Esophagus muscularis mucosa (tissue), 4 donors: ENCODE data around the gene DGUOK. TPM values are rescaled to one million over a fixed set of nuclear protein-coding genes. Genes with fewer than 3 reads are reported as not detected.

ENCODE experiments used
- DNase-seq: peaks from one replicate; pipeline ENCODE4 v3.0.0-alpha.2; 2017; ENCODE audit errors: extremely low spot score
- H3K27ac ChIP-seq, 4 donors: fragments of 200-600 bp; sonication (generic); replicated peaks in 1 of 4; 1 replicate in 3 of 4; 2 replicates in 1 of 4; pipeline ENCODE4 v1.5.1; 2016 to 2019; ENCODE audit warnings: mild to moderate bottlenecking in 1 of 4
- H3K27me3 ChIP-seq, 4 donors: fragments of 200-600 bp; sonication (generic); one replicate each; pipeline versions ENCODE4 v1.5.1 to v1.6.0; 2016 to 2019
- H3K36me3 ChIP-seq, 4 donors: fragments of 200-600 bp; sonication (generic); one replicate each; pipeline ENCODE4 v1.5.1; 2016 to 2019
- H3K4me1 ChIP-seq, 4 donors: fragments of 200-600 bp; sonication (generic); one replicate each; pipeline ENCODE4 v1.5.1; 2016 to 2019
- H3K4me3 ChIP-seq, 4 donors: fragments of 200-600 bp; sonication (generic); 1 replicate in 2 of 4; 2 replicates in 2 of 4; pipeline ENCODE4 v1.5.1; 2016 to 2019; ENCODE audit warnings: mild to moderate bottlenecking in 4 of 4, moderate library complexity in 1 of 4
- H3K9me3 ChIP-seq, 4 donors: fragments of 200-600 bp; sonication (generic); 1 replicate in 3 of 4; 2 replicates in 1 of 4; pipeline ENCODE4 v1.5.1; 2016 to 2019
- EP300 ChIP-seq: sonication (generic); formaldehyde crosslinking; IDR thresholded peaks from one replicate; pipeline ENCODE4 v1.6.1; 2017; ENCODE audit warnings: antibody characterized with exemption
- POLR2A ChIP-seq: fragments of 450-650 bp; IDR thresholded peaks from one replicate; pipeline ENCODE4 v1.6.1; 2017; ENCODE audit warnings: antibody characterized with exemption, moderate library complexity, mild to moderate bottlenecking, low read depth
- POLR2AphosphoS5 ChIP-seq, 2 donors: sonication (generic); formaldehyde crosslinking; IDR thresholded peaks; one replicate each; pipeline ENCODE4 v1.6.1; 2017; ENCODE audit warnings: antibody characterized with exemption in 2 of 2
- WGBS: methylation state at CpG from one replicate; pipeline ENCODE4 v1.1.5; 2018; 5-methylcytosine and 5-hydroxymethylcytosine counted together
- intact Hi-C: fragments of 100-400 bp; cut with DNase I; formaldehyde crosslinking; loops from one replicate; pipeline ENCODE4 v1.15.1; 2023
- total RNA-seq, 4 donors: library from RNA; depleted of rRNA; stranded (reverse); fragments of >200 nt; gene quantifications; one replicate each; pipeline versions ENCODE4 v1.1.0 to v1.2.1, GENCODE V29; 2016
- TF ChIP-seq, protein P1 (sequence below), 3 experiments: fragments of 200-600 bp in 2 of 3; fragments of 450-650 bp in 1 of 3; sonication (generic) in 2 of 3; IDR thresholded peaks; one replicate each; pipeline ENCODE4 v1.5.1; 2017 to 2019; ENCODE audit warnings: antibody characterized with exemption in 3 of 3, mild to moderate bottlenecking in 2 of 3, moderate library complexity in 1 of 3

Gene DGUOK
- total RNA-seq, 4 donors from 2014 or later, result 31.6 to 50.7 (median 36.6) TPM

DNA sequence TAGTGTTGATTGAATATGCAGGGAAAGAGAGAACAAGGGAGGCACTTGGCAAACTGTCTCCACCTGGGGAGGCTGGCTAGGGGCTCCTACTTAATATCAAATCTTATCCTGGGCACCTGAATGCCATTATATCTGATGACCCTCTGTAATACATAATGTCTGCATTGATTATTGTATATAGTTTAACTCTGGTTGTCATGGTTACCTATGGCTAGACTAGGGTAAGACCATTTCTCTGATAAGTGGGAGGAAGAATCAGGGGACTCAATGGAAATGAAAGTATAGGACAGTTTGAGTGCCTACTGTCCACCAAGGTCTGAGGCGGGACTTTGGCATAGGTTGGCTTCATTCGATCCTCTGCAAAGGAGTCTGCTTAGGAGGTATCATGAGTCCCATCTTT lies 50.8 kb downstream of the DGUOK start:
- peaks cover 0 to 15% (median 0%) of the 10 kb centered on the region in 4 donors for H3K27me3 ChIP-seq
- H3K9me3 ChIP-seq, result no peaks in the 10 kb centered on the region
- no peaks in the 10 kb centered on the region for H3K36me3 ChIP-seq
- peaks cover 17 to 23% (median 20%) of the 10 kb centered on the region in 4 donors for H3K4me1 ChIP-seq
- WGBS, result 100% methylated on average over 2 of the region's 2 CpGs
- no peak overlapping the region for H3K4me3 ChIP-seq
- no peak for DNase-seq
- intact Hi-C loops, result no loop called here
- H3K27ac ChIP-seq, result no peak overlapping the region
- TF ChIP-seq EP300, result no peak
- no peak for TF ChIP-seq POLR2AphosphoS5 (IDR thresholded peaks at IDR 0.05)
- TF ChIP-seq POLR2A, result no peak
- TF ChIP-seq, protein P1, sequence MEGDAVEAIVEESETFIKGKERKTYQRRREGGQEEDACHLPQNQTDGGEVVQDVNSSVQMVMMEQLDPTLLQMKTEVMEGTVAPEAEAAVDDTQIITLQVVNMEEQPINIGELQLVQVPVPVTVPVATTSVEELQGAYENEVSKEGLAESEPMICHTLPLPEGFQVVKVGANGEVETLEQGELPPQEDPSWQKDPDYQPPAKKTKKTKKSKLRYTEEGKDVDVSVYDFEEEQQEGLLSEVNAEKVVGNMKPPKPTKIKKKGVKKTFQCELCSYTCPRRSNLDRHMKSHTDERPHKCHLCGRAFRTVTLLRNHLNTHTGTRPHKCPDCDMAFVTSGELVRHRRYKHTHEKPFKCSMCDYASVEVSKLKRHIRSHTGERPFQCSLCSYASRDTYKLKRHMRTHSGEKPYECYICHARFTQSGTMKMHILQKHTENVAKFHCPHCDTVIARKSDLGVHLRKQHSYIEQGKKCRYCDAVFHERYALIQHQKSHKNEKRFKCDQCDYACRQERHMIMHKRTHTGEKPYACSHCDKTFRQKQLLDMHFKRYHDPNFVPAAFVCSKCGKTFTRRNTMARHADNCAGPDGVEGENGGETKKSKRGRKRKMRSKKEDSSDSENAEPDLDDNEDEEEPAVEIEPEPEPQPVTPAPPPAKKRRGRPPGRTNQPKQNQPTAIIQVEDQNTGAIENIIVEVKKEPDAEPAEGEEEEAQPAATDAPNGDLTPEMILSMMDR (IDR thresholded peaks at IDR 0.05), result no peak

DNA sequence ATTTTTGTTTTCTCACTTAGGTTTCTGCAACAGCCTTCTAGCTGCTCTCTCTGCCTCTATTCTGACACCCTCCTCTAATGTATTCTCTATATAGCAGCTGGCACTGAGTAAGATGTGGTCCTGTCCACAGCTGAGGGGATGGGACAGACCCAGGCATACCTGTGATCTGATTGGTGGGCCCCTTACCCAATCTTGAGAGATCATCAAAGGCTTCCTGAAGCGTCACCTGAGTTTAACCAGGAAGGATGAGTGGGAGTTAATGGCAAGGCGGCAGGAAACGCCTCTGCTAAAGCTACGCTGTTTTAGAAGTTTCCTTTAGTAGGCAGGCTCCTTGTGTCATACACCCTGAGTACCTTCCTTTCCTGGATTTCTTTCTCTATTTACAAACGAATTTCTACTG lies 52.3 kb downstream of the DGUOK start:
- 43% methylated on average over 5 of the region's 5 CpGs for WGBS
- H3K4me1 ChIP-seq, result peaks cover 27 to 29% (median 28%) of the 10 kb centered on the region in 4 donors
- TF ChIP-seq POLR2AphosphoS5 (IDR thresholded peaks at IDR 0.05), result no peak
- no peak for TF ChIP-seq EP300
- TF ChIP-seq, protein P1 (IDR thresholded peaks at IDR 0.05), result no peak
- TF ChIP-seq POLR2A, result no peak

DNA sequence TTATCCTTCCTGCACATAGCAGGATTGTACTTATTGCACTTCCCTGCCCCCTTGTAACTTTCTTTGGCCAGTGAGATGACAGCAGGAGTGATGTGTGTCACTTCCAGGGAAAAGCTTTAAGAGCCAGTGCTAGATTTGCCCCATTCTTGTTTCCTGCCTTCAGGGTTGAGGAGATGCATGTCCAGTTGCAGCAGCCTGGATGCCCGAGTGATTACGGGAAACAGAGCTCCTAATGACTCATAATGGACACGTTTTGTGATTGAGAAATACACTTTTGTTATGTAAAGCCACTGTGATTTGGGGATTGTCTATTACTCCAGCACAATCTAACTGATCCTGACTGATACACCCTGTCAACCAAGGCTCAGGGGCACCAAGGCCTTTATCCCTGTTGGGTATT lies 53.0 kb downstream of the DGUOK start:
- Histone ChIP-seq H3K36me3 (no peaks in the 10 kb centered on the region), H3K27me3 (peaks cover 0 to 15% (median 0%) of the 10 kb centered on the region in 4 donors), H3K9me3 (no peaks in the 10 kb centered on the region), H3K27ac (no peak overlapping the region), H3K4me3 (no peak overlapping the region), H3K4me1 (peaks cover 31 to 36% (median 33%) of the 10 kb centered on the region in 4 donors)
- 39% methylated on average over 3 of the region's 3 CpGs for WGBS
- TF ChIP-seq POLR2AphosphoS5 (IDR thresholded peaks at IDR 0.05) (peak; percentile 20 to 36), EP300 (no peak), POLR2A (no peak)
- TF ChIP-seq, protein P1 (IDR thresholded peaks at IDR 0.05), result no peak
- no peak for DNase-seq
- intact Hi-C loops, result loop anchor here (10.0 kb wide), 1 partner anchor 155 kb away; the partner anchor contains the start of gene STAMBP

More for the DNA sequence above, 52.3 kb downstream of the DGUOK start:
- intact Hi-C loops, result no loop called here
- no peak for DNase-seq
- no peaks in the 10 kb centered on the region for H3K36me3 ChIP-seq
- no peak overlapping the region for H3K27ac ChIP-seq
- H3K9me3 ChIP-seq, result no peaks in the 10 kb centered on the region
- peaks cover 0 to 15% (median 0%) of the 10 kb centered on the region in 4 donors for H3K27me3 ChIP-seq
- no peak overlapping the region for H3K4me3 ChIP-seq

DNA sequence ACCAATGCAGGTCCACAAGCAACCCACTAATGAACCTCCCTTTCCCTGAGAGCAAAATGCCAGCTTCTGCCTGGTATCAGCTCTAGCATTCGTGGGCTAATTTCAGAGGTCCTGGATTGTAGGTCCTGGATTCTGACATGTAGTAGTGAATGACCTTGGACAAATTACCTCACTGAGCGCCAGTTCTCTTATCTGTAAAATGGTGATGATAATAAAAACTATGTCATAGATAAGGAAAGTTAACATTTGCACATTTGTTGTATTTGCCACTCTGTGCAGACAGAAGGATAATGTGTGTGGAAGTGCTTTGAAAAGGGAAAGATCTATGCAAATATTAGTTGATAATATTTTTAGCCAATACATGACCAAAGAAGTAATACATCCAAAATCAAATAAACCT lies 53.9 kb downstream of the DGUOK start:
- Histone ChIP-seq H3K9me3 (no peaks in the 10 kb centered on the region), H3K4me1 (peaks cover 32 to 38% (median 34%) of the 10 kb centered on the region in 4 donors), H3K27ac (no peak overlapping the region), H3K27me3 (peaks cover 0 to 15% (median 0%) of the 10 kb centered on the region in 4 donors), H3K4me3 (peak overlapping the region in 2 of 4 donors; percentile 51 to 55), H3K36me3 (no peaks in the 10 kb centered on the region)
- DNase-seq, result no peak
- WGBS, result 88% methylated on average over 2 of the region's 2 CpGs
- intact Hi-C loops, result loop anchor here (10.0 kb wide), 1 partner anchor 156 kb away; the partner anchor contains the start of gene STAMBP
- TF ChIP-seq, protein P1 (IDR thresholded peaks at IDR 0.05), result no peak
- TF ChIP-seq POLR2AphosphoS5 (IDR thresholded peaks at IDR 0.05), result no peak
